Astrocyte (in vitro differentiated cells and primary cell): ENCODE measurements around the gene COL28A1. TPM values are rescaled to one million over a fixed set of nuclear protein-coding genes. Genes with fewer than 3 reads are reported as not detected.

ENCODE experiments used
- DNase-seq: peaks from one replicate; pipeline ENCODE4 v3.0.0-alpha.2; 2010; ENCODE audit warnings: low read depth
- FAIRE-seq: peaks from 2 replicates; lab custom pipeline; 2011; peaks lifted over from hg19 to GRCh38; lab: Jason Lieb, UNC
- H2AFZ ChIP-seq: 2 replicates; pipeline ENCODE4 v1.6.0; 2012; ENCODE audit warnings: low read depth, low read length, inconsistent platforms
- H3K27ac ChIP-seq: 2 replicates; pipeline ENCODE4 v1.5.1; 2011; ENCODE audit warnings: low read depth, low read length, inconsistent platforms
- H3K27me3 ChIP-seq: 2 replicates; pipeline ENCODE4 v1.6.0; 2011; ENCODE audit warnings: low read length, inconsistent platforms; ENCODE audit not compliant: insufficient read depth
- H3K36me3 ChIP-seq: 2 replicates; pipeline ENCODE4 v1.5.1; 2011; ENCODE audit warnings: low read length, inconsistent platforms; ENCODE audit not compliant: insufficient read depth
- H3K4me1 ChIP-seq: 2 replicates; pipeline ENCODE4 v1.5.1; 2011; ENCODE audit warnings: low read length, inconsistent platforms; ENCODE audit not compliant: insufficient read depth
- H3K4me2 ChIP-seq: 2 replicates; pipeline ENCODE4 v1.6.0; 2012; ENCODE audit warnings: low read length, inconsistent platforms
- H3K4me3 ChIP-seq: 2 replicates; pipeline ENCODE4 v1.5.1; 2011; ENCODE audit warnings: low read depth, mild to moderate bottlenecking, low read length, inconsistent platforms; ENCODE audit not compliant: insufficient read depth
- H3K79me2 ChIP-seq: 2 replicates; pipeline ENCODE4 v1.6.0; 2012; ENCODE audit warnings: mild to moderate bottlenecking, low read length, inconsistent platforms; ENCODE audit not compliant: insufficient read depth
- H3K9ac ChIP-seq: 2 replicates; pipeline ENCODE4 v1.6.0; 2012; ENCODE audit warnings: mild to moderate bottlenecking, low read length, inconsistent platforms
- H3K9me3 ChIP-seq: 2 replicates; pipeline ENCODE4 v1.5.1; 2012; ENCODE audit warnings: low read depth, mild to moderate bottlenecking, low read length, inconsistent platforms; ENCODE audit not compliant: insufficient read depth
- H4K20me1 ChIP-seq: 2 replicates; pipeline ENCODE4 v1.6.0; 2012; ENCODE audit warnings: low read length, inconsistent platforms; ENCODE audit not compliant: insufficient read depth
- H3K27ac Mint-ChIP-seq: one replicate; pipeline ENCODE4 v1.8.0; 2021; ENCODE audit warnings: mild to moderate bottlenecking, mixed read lengths; ENCODE audit not compliant: unreplicated experiment
- H3K27me3 Mint-ChIP-seq: one replicate; pipeline ENCODE4 v1.8.0; 2021; ENCODE audit warnings: low read depth, mixed read lengths; ENCODE audit not compliant: unreplicated experiment
- H3K36me3 Mint-ChIP-seq: one replicate; pipeline ENCODE4 v1.8.0; 2021; ENCODE audit warnings: low read depth, mixed read lengths; ENCODE audit not compliant: unreplicated experiment
- H3K4me1 Mint-ChIP-seq: one replicate; pipeline ENCODE4 v1.8.0; 2021; ENCODE audit warnings: low read depth, mixed read lengths; ENCODE audit not compliant: unreplicated experiment
- H3K4me3 Mint-ChIP-seq: one replicate; pipeline ENCODE4 v1.8.0; 2021; ENCODE audit warnings: mild to moderate bottlenecking, moderate library complexity, mixed read lengths; ENCODE audit not compliant: unreplicated experiment
- H3K9me3 Mint-ChIP-seq: one replicate; pipeline ENCODE4 v1.8.0; 2021; ENCODE audit warnings: mild to moderate bottlenecking, mixed read lengths; ENCODE audit not compliant: unreplicated experiment
- CTCF ChIP-seq: IDR thresholded peaks from 2 replicates; pipeline ENCODE4 v1.5.1; 2011; ENCODE audit warnings: low read depth, mild to moderate bottlenecking, inconsistent platforms, low read length, moderate library complexity; ENCODE audit not compliant: insufficient read depth
- EZH2 ChIP-seq: IDR thresholded peaks from 2 replicates; pipeline ENCODE4 v1.6.1; 2012; ENCODE audit warnings: mild to moderate bottlenecking, low read length, inconsistent platforms; ENCODE audit not compliant: insufficient read depth
- total RNA-seq: library from RNA; stranded (reverse); gene quantifications from 2 replicates; pipeline ENCODE4 v1.2.1, GENCODE V29; 2021

COL28A1 gene
- total RNA-seq, 1 donor from 2014 or later, result 0.11 TPM

GRCh38 chr7:7489546-7489945 is 46.1 kb downstream of the COL28A1 start:
- no peaks in the 10 kb centered on the region for H3K27me3 ChIP-seq
- H3K4me1 Mint-ChIP-seq, result peaks cover 3% of the 10 kb centered on the region
- no peaks in the 10 kb centered on the region for H3K36me3 Mint-ChIP-seq
- no peak overlapping the region for H3K27ac ChIP-seq
- H3K4me1 ChIP-seq, result peaks cover 12% of the 10 kb centered on the region
- no peak overlapping the region for H3K9ac ChIP-seq
- no peak overlapping the region for H3K4me3 Mint-ChIP-seq
- no peaks in the 10 kb centered on the region for H3K9me3 ChIP-seq
- no peak for TF ChIP-seq EZH2
- TF ChIP-seq CTCF, result no peak
- no peak for DNase-seq
- no peaks in the 10 kb centered on the region for H3K27me3 Mint-ChIP-seq
- no peak overlapping the region for H3K4me3 ChIP-seq
- no peaks in the 10 kb centered on the region for H3K36me3 ChIP-seq
- H3K79me2 ChIP-seq, result no peaks in the 10 kb centered on the region
- H3K9me3 Mint-ChIP-seq, result no peaks in the 10 kb centered on the region
- H2AFZ ChIP-seq, result no peak overlapping the region
- FAIRE-seq, result peak; percentile 39
- no peaks in the 10 kb centered on the region for H4K20me1 ChIP-seq
- no peak overlapping the region for H3K4me2 ChIP-seq
- H3K27ac Mint-ChIP-seq, result no peak overlapping the region

- no peaks in the 10 kb centered on the region for H3K4me1 Mint-ChIP-seq
- Histone ChIP-seq H4K20me1 (no peaks in the 10 kb centered on the region), H3K36me3 (no peaks in the 10 kb centered on the region), H3K4me3 (no peak overlapping the region), H3K4me2 (no peak overlapping the region), H2AFZ (no peak overlapping the region), H3K4me1 (peaks cover 3% of the 10 kb centered on the region), H3K9me3 (no peaks in the 10 kb centered on the region), H3K79me2 (no peaks in the 10 kb centered on the region), H3K9ac (no peak overlapping the region), H3K27me3 (no peaks in the 10 kb centered on the region), H3K27ac (no peak overlapping the region)
- H3K36me3 Mint-ChIP-seq, result no peaks in the 10 kb centered on the region
- H3K4me3 Mint-ChIP-seq, result no peak overlapping the region
- H3K27ac Mint-ChIP-seq, result no peak overlapping the region
- FAIRE-seq (no peak), DNase-seq (no peak)
- H3K9me3 Mint-ChIP-seq, result no peaks in the 10 kb centered on the region
- no peak for TF ChIP-seq EZH2
- TF ChIP-seq CTCF, result no peak
- H3K27me3 Mint-ChIP-seq, result no peaks in the 10 kb centered on the region
These were observed 49.3 kb downstream of the COL28A1 start for GRCh38 chr7:7486362-7486761.

GRCh38 chr7:7484072-7484471 is 51.6 kb downstream of the COL28A1 start:
- H3K9me3 Mint-ChIP-seq, result no peaks in the 10 kb centered on the region
- FAIRE-seq (no peak), DNase-seq (no peak)
- H3K36me3 ChIP-seq, result no peaks in the 10 kb centered on the region
- H3K36me3 Mint-ChIP-seq, result no peaks in the 10 kb centered on the region
- no peak overlapping the region for H3K9ac ChIP-seq
- no peak overlapping the region for H3K4me3 Mint-ChIP-seq
- no peak overlapping the region for H3K4me2 ChIP-seq
- no peaks in the 10 kb centered on the region for H4K20me1 ChIP-seq
- H3K9me3 ChIP-seq, result no peaks in the 10 kb centered on the region
- no peaks in the 10 kb centered on the region for H3K79me2 ChIP-seq
- no peak overlapping the region for H2AFZ ChIP-seq
- TF ChIP-seq EZH2 (no peak), CTCF (no peak)
- no peak overlapping the region for H3K4me3 ChIP-seq
- no peaks in the 10 kb centered on the region for H3K4me1 Mint-ChIP-seq
- H3K27me3 Mint-ChIP-seq, result no peaks in the 10 kb centered on the region
- H3K27me3 ChIP-seq, result no peaks in the 10 kb centered on the region
- H3K27ac ChIP-seq, result no peak overlapping the region
- H3K27ac Mint-ChIP-seq, result no peak overlapping the region
- H3K4me1 ChIP-seq, result no peaks in the 10 kb centered on the region
